GM12873 (cell line): Measurements from ENCODE around the gene ABCG8.

Experiments
- TF ChIP-seq, protein P1 (sequence below): IDR thresholded peaks from 2 replicates; pipeline ENCODE4 v1.5.1; 2012; ENCODE audit warnings: low read depth, mild to moderate bottlenecking, moderate library complexity, low read length, control low read depth; ENCODE audit not compliant: insufficient read depth; ENCODE audit errors: missing control alignments

Gene ABCG8

GRCh38 chr2:43838560-43839267 is at the start of gene ABCG8, which contains the start of gene ABCG5:
ABCG8 (plus strand) TSS chr2:43838971; CDS start chr2:43839054, 83 bp downstream.
ABCG5 (minus strand) TSS chr2:43838839; CDS start chr2:43838679, 160 bp downstream.
- TF ChIP-seq, protein P1, sequence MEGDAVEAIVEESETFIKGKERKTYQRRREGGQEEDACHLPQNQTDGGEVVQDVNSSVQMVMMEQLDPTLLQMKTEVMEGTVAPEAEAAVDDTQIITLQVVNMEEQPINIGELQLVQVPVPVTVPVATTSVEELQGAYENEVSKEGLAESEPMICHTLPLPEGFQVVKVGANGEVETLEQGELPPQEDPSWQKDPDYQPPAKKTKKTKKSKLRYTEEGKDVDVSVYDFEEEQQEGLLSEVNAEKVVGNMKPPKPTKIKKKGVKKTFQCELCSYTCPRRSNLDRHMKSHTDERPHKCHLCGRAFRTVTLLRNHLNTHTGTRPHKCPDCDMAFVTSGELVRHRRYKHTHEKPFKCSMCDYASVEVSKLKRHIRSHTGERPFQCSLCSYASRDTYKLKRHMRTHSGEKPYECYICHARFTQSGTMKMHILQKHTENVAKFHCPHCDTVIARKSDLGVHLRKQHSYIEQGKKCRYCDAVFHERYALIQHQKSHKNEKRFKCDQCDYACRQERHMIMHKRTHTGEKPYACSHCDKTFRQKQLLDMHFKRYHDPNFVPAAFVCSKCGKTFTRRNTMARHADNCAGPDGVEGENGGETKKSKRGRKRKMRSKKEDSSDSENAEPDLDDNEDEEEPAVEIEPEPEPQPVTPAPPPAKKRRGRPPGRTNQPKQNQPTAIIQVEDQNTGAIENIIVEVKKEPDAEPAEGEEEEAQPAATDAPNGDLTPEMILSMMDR = no peak

DNA sequence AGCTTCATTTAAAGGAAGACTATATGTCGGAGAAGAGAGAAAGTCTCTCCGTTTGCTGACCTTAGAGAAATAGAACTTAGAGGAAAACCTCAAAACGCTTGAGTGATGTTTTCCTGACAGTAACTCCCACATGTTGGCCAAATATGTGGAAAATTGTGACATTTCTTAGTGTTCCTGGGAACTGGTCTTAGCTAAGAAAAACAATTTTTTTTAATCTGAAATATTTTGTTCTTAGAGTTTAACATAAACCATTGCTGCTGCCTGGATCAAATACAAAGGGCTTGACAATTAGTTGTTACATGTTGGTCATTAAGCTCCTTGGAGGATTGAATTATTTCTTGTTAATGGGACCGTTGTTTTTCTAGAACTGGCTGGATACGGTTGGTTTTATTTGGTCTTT is 48.6 kb upstream of the ABCG8 start:
- TF ChIP-seq, protein P1 = no peak

- TF ChIP-seq, protein P1 = no peak
These were observed 47.6 kb upstream of the ABCG8 start for GRCh38 chr2:43791035-43791765.

GRCh38 chr2:43792653-43793052 is 46.1 kb upstream of the ABCG8 start:
- TF ChIP-seq, protein P1 = no peak

GRCh38 chr2:43794956-43795355 is 43.8 kb upstream of the ABCG8 start:
- TF ChIP-seq, protein P1 = no peak

DNA sequence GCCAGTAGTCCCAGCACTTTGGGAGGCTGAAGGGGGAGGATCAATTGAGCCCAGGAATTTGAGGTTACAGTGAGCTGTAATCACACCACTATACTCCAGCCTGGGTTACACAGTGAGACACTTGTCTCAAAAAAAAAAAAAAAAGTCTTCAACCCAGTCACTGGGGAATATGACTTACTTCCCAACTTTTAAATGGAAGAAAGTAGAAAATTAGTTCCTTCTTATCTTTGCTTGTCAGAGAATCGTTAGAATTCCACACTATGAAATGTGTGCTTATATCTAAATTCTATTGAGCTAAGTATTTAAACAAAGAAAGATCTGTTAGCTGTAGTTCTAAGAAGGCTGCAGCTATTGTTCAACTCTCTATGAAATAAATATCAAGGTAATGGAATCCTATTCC is 42.6 kb upstream of the ABCG8 start:
- TF ChIP-seq, protein P1 = no peak

- TF ChIP-seq, protein P1 = peak; percentile 22
These were observed 40.5 kb upstream of the ABCG8 start for GRCh38 chr2:43798300-43798699.
